GM23248 (cell line): Measurements from ENCODE around the gene GNAI2.

Experiments used
- EZH2 ChIP-seq: fragments of 200-600 bp; sonication (generic); IDR thresholded peaks from 2 replicates; pipeline ENCODE4 v1.6.1; 2018; ENCODE audit warnings: antibody characterized with exemption, mild to moderate bottlenecking; ENCODE audit not compliant: insufficient read depth, poor library complexity, severe bottlenecking
- EZH2phosphoT487 ChIP-seq: fragments of 200-600 bp; sonication (generic); IDR thresholded peaks from 2 replicates; pipeline ENCODE4 v1.6.1; 2018; ENCODE audit warnings: antibody characterized with exemption, moderate library complexity, mild to moderate bottlenecking, low read depth; ENCODE audit not compliant: insufficient read depth

DNA sequence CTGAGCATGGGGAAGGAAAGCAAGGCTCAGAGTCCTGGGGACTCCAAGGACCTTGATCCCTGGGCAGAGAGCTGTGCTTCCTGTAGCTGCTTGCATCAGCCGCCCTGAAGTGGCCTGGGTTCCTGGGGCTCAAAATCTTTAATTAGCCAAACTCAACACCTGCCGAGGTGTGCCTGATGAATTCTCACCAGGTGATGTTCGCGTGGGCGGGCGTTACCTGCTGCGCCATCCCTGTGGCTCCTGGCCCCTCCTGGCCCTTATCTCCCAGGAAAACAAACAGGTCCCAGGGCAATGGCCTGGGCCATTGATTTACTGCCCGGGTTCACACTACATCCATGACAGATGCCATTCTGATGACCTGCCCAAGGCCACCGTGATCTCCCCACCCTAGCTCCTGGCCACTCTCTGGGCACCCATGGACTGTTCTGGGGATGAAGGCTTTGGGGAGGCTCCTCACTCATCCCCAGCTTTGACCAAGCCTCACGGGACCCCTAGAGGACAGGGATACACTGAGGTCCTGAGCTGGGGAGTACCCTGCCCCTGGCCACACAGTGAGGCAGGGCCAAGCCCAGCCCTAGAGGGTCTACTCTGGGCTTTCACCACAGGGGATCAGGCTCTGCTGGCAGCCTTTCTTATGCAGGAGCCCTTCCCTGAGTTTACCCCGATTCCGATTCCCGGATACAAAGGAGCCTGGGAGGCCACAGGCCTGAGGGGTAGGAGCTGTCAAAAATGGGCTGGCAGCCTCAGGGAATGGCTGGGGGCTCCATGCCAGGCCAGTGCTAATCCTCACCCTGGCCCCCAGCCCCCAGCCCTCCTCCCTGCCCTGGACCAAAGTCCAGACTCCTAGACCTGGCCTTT is 25.3 kb upstream of the GNAI2 start:
- TF ChIP-seq EZH2 (no peak), EZH2phosphoT487 (no peak)
